ENCODE data around the gene CRYL1. TPM values are rescaled to one million over a fixed set of nuclear protein-coding genes. Genes with fewer than 3 reads are reported as not detected.

Gene CRYL1
- total and polyA plus RNA-seq, 2 of the 8 experiments (the other 6 are each of a cell fraction or from before 2014, with no cell fraction given): 1.9 to 6.4 TPM

GRCh38 chr13:20519875-20520274 is 5.8 kb downstream of the CRYL1 start (continued):
- TF ChIP-seq CHD7 (IDR thresholded peaks at IDR 0.05; ENCODE audit: insufficient replicate concordance, low read length): no peak
- TF ChIP-seq MAFK (IDR thresholded peaks at IDR 0.05; ENCODE audit: low read depth, low read length): no peak
- no peak for TF ChIP-seq SRF (IDR thresholded peaks at IDR 0.05; ENCODE audit: low read depth, low read length)
- no peak for TF ChIP-seq RNF2 (IDR thresholded peaks at IDR 0.05; ENCODE audit: borderline replicate concordance, low read depth, low read length, missing control alignments, poor library complexity, severe bottlenecking)
- TF ChIP-seq SIX5 (IDR thresholded peaks at IDR 0.05; ENCODE audit: low read depth, low read length): no peak
- TF ChIP-seq CHD2 (IDR thresholded peaks at IDR 0.05; ENCODE audit: low read length): no peak
- TF ChIP-seq RAD21 (IDR thresholded peaks at IDR 0.05 in 1 of 2, conservative IDR thresholded peaks at IDR 0.05 in 1 of 2; ENCODE audit: low read depth in 2 of 2, low read length in 2 of 2): no peak
- no peak for TF ChIP-seq BACH1 (IDR thresholded peaks at IDR 0.05; ENCODE audit: low read length)
- no peak for TF ChIP-seq TCF12 (IDR thresholded peaks at IDR 0.05; ENCODE audit: low read depth, low read length)
- TF ChIP-seq ZNF274 (IDR thresholded peaks at IDR 0.05; ENCODE audit: borderline replicate concordance, extremely low read depth, low read length): no peak
- TF ChIP-seq POLR2A (IDR thresholded peaks at IDR 0.05; ENCODE audit: control extremely low read depth in 1 of 2, low read depth in 2 of 2, low read length in 2 of 2): no peak
